ENCODE measurements around the gene ALDH3B1. TPM values are rescaled to one million over a fixed set of nuclear protein-coding genes. Genes with fewer than 3 reads are reported as not detected.
A peak's percentile ranks its signal among the peaks of the same experiment; 100 is the strongest.

Gene ALDH3B1
- total RNA-seq, 1 donor from 2014 or later: 1.3 TPM

DNA sequence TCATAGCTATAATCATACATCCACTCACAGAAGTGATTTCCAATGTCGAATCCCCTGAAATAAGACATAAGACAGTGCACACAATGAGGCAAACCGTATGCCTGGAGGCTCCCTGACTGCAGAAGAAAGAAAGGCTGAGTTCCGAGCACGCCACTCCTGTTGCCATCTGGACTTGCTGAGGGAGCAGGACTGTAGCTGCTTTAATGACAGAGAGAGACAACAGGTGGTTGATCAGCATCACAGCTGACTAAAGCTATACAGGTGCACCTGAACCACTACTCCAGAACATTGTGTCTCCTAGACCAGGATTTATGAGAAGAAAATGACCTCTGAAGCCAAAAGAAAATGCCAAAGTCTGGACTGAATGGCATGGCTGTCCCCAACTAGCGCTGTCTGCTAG, 55.7 kb downstream of the ALDH3B1 start:
- H3K36me3 ChIP-seq (ENCODE audit: insufficient read depth, low read length): peaks cover 11% of the 10 kb centered on the region
- no peak overlapping the region for H3K4me2 ChIP-seq (ENCODE audit: low read length)
- H3K27me3 ChIP-seq (ENCODE audit: insufficient read depth, low read length): no peaks in the 10 kb centered on the region
- H2AFZ ChIP-seq (ENCODE audit: low read depth, low read length): no peak overlapping the region
- no peak overlapping the region for H3K27ac ChIP-seq (ENCODE audit: low read depth, low read length)
- no peaks in the 10 kb centered on the region for H3K4me1 ChIP-seq (ENCODE audit: insufficient read depth, low read length)
- DNase-seq (ENCODE audit: low read depth): no peak
- H3K27me3 Mint-ChIP-seq (ENCODE audit: low read depth, unreplicated experiment): no peaks in the 10 kb centered on the region
- H3K36me3 Mint-ChIP-seq (ENCODE audit: low read depth, unreplicated experiment): peaks cover 45% of the 10 kb centered on the region
- H3K4me3 ChIP-seq (ENCODE audit: insufficient read depth, low read depth, low read length): no peak overlapping the region
- no peak overlapping the region for H3K9ac ChIP-seq (ENCODE audit: low read length)
- TF ChIP-seq, protein P1, sequence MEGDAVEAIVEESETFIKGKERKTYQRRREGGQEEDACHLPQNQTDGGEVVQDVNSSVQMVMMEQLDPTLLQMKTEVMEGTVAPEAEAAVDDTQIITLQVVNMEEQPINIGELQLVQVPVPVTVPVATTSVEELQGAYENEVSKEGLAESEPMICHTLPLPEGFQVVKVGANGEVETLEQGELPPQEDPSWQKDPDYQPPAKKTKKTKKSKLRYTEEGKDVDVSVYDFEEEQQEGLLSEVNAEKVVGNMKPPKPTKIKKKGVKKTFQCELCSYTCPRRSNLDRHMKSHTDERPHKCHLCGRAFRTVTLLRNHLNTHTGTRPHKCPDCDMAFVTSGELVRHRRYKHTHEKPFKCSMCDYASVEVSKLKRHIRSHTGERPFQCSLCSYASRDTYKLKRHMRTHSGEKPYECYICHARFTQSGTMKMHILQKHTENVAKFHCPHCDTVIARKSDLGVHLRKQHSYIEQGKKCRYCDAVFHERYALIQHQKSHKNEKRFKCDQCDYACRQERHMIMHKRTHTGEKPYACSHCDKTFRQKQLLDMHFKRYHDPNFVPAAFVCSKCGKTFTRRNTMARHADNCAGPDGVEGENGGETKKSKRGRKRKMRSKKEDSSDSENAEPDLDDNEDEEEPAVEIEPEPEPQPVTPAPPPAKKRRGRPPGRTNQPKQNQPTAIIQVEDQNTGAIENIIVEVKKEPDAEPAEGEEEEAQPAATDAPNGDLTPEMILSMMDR (IDR thresholded peaks at IDR 0.05; ENCODE audit: insufficient read depth, low read depth, low read length): no peak
- TF ChIP-seq EZH2 (IDR thresholded peaks at IDR 0.05; ENCODE audit: insufficient read depth, low read length): no peak
- H3K27ac Mint-ChIP-seq (ENCODE audit: unreplicated experiment): no peak overlapping the region
- peaks cover 18% of the 10 kb centered on the region for H3K4me1 Mint-ChIP-seq (ENCODE audit: low read depth, unreplicated experiment)
- no peak for FAIRE-seq
- no peaks in the 10 kb centered on the region for H3K9me3 Mint-ChIP-seq (ENCODE audit: unreplicated experiment)
- H3K79me2 ChIP-seq (ENCODE audit: insufficient read depth, low read length): no peaks in the 10 kb centered on the region
- H4K20me1 ChIP-seq (ENCODE audit: insufficient read depth, low read length): no peaks in the 10 kb centered on the region
- no peaks in the 10 kb centered on the region for H3K9me3 ChIP-seq (ENCODE audit: insufficient read depth, low read depth, low read length)
- no peak overlapping the region for H3K4me3 Mint-ChIP-seq (ENCODE audit: unreplicated experiment)

DNA sequence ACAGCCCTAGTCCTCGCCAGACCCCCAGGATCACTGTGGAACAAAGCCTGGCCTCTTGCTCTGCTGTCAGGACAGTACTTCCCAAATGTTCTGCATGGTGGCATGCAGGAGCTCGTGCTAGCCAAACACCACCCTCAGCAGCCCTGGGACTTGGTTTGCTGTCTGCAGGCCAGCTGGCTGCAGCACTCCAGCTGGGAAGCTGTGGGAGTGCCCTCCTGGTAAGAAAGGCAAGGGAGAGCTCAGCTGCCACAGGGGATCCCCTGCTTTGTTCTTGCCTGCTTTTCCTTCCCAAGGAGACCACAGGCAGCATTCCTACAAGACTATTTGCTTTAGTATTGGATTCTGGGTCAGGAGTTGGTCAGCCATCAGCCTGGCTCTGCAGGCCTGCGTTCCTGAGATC, 56.6 kb downstream of the ALDH3B1 start:
- no peaks in the 10 kb centered on the region for H3K27me3 Mint-ChIP-seq (ENCODE audit: low read depth, unreplicated experiment)
- peaks cover 47% of the 10 kb centered on the region for H3K36me3 Mint-ChIP-seq (ENCODE audit: low read depth, unreplicated experiment)
- Histone ChIP-seq H3K9me3 (ENCODE audit: insufficient read depth, low read depth, low read length) (no peaks in the 10 kb centered on the region), H3K4me1 (ENCODE audit: insufficient read depth, low read length) (no peaks in the 10 kb centered on the region), H2AFZ (ENCODE audit: low read depth, low read length) (no peak overlapping the region), H3K36me3 (ENCODE audit: insufficient read depth, low read length) (peaks cover 8% of the 10 kb centered on the region), H3K9ac (ENCODE audit: low read length) (no peak overlapping the region), H4K20me1 (ENCODE audit: insufficient read depth, low read length) (no peaks in the 10 kb centered on the region), H3K27ac (ENCODE audit: low read depth, low read length) (no peak overlapping the region), H3K27me3 (ENCODE audit: insufficient read depth, low read length) (no peaks in the 10 kb centered on the region), H3K79me2 (ENCODE audit: insufficient read depth, low read length) (no peaks in the 10 kb centered on the region), H3K4me2 (ENCODE audit: low read length) (no peak overlapping the region), H3K4me3 (ENCODE audit: insufficient read depth, low read depth, low read length) (no peak overlapping the region)
- H3K9me3 Mint-ChIP-seq (ENCODE audit: unreplicated experiment): no peaks in the 10 kb centered on the region
- peak; percentile 25 for DNase-seq (ENCODE audit: low read depth)
- H3K4me3 Mint-ChIP-seq (ENCODE audit: unreplicated experiment): no peak overlapping the region
- peaks cover 18% of the 10 kb centered on the region for H3K4me1 Mint-ChIP-seq (ENCODE audit: low read depth, unreplicated experiment)
- H3K27ac Mint-ChIP-seq (ENCODE audit: unreplicated experiment): no peak overlapping the region
- no peak for FAIRE-seq
- no peak for TF ChIP-seq EZH2 (IDR thresholded peaks at IDR 0.05; ENCODE audit: insufficient read depth, low read length)
- TF ChIP-seq, protein P1 (IDR thresholded peaks at IDR 0.05; ENCODE audit: insufficient read depth, low read depth, low read length): no peak

DNA sequence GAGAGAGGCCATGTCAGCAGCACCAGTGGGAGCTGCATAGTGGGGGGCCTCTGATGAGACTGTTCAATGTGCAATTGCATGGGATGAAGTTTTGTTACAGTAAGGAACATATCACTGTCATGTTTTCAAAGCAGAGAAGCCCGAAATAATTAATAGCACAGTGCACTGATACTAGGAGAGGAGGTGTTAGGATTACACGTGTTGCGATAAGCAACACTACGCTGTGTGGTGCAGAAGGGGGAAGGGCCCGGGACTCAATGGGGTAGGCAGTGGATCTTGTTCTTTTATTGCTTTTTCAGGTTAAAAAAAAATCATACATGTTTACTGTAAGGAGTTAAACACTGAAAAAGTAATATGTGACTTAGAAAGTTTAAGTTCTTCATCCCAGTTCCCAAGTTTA, 57.9 kb downstream of the ALDH3B1 start:
- no peak overlapping the region for H3K4me3 ChIP-seq (ENCODE audit: insufficient read depth, low read depth, low read length)
- no peaks in the 10 kb centered on the region for H3K27me3 Mint-ChIP-seq (ENCODE audit: low read depth, unreplicated experiment)

More for the DNA sequence above, 57.9 kb downstream of the ALDH3B1 start:
- Histone ChIP-seq H3K27me3 (ENCODE audit: insufficient read depth, low read length) (no peaks in the 10 kb centered on the region), H3K4me1 (ENCODE audit: insufficient read depth, low read length) (no peaks in the 10 kb centered on the region), H3K36me3 (ENCODE audit: insufficient read depth, low read length) (peaks cover 8% of the 10 kb centered on the region), H3K27ac (ENCODE audit: low read depth, low read length) (no peak overlapping the region), H3K9ac (ENCODE audit: low read length) (no peak overlapping the region), H4K20me1 (ENCODE audit: insufficient read depth, low read length) (no peaks in the 10 kb centered on the region), H3K4me2 (ENCODE audit: low read length) (no peak overlapping the region), H3K9me3 (ENCODE audit: insufficient read depth, low read depth, low read length) (no peaks in the 10 kb centered on the region), H2AFZ (ENCODE audit: low read depth, low read length) (no peak overlapping the region), H3K79me2 (ENCODE audit: insufficient read depth, low read length) (no peaks in the 10 kb centered on the region)
- Mint-ChIP-seq H3K4me1 (ENCODE audit: low read depth, unreplicated experiment) (peaks cover 18% of the 10 kb centered on the region), H3K36me3 (ENCODE audit: low read depth, unreplicated experiment) (peaks cover 49% of the 10 kb centered on the region), H3K4me3 (ENCODE audit: unreplicated experiment) (no peak overlapping the region), H3K9me3 (ENCODE audit: unreplicated experiment) (no peaks in the 10 kb centered on the region), H3K27ac (ENCODE audit: unreplicated experiment) (no peak overlapping the region)
- FAIRE-seq (no peak), DNase-seq (ENCODE audit: low read depth) (no peak)
- no peak for TF ChIP-seq EZH2 (IDR thresholded peaks at IDR 0.05; ENCODE audit: insufficient read depth, low read length)
- TF ChIP-seq, protein P1 (IDR thresholded peaks at IDR 0.05; ENCODE audit: insufficient read depth, low read depth, low read length): no peak
